ENCODE measurements around the gene FEV. TPM values are rescaled to one million over a fixed set of nuclear protein-coding genes. Genes with fewer than 3 reads are reported as not detected.
"Not testable (repeated sequence)": the region's sequence is repeated elsewhere in the genome, so short reads cannot be mapped to it uniquely, and the experiment has no call there.

FEV gene
- total RNA-seq, 4 donors from 2014 or later, result not detected

DNA sequence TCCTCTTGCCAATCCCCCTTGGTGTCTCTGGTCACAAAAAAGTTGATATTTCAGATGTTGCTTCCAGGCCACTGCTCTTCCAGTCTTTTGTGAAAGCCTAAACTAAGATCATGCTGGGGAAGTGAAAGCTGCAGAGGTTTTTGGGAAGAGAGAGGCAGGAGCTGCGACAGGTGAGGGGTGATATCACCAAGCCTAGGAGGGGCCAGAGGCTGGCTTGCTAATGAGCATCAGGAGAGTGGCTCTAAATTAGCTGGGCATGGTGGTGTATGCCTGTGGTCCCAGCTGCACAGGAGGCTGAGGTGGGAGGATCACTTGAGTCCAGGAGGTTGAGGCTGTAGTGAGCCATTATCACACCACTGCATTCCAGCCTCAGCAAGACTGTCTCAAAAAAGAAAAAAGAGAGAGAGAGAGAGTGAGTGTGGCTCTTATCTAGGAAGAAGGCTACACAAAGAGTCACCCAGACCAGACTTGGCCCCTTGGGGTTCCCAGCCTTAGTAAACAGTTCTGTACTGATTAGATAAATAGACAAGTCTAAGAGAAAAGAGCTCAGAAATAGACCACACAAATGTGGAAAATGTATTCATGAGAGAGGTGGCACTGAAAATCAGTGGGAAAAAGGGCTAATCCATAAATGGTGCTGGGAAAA, 40.1 kb downstream of the FEV start:
- no peak for TF ChIP-seq POLR2A (IDR thresholded peaks at IDR 0.05)
- TF ChIP-seq CTCF (IDR thresholded peaks at IDR 0.05), result no peak
- no peak overlapping the region for H3K4me3 ChIP-seq (ENCODE audit: low read depth, poor library complexity, severe bottlenecking)
- WGBS, 2 donors, result 72 to 80% methylated on average over 1 of the region's 1 CpG

GRCh38 chr2:218931751-218932150, 53.2 kb downstream of the FEV start:
- not testable (repeated sequence) for DNase-seq (ENCODE audit: low spot score in 2 of 2)

More for the DNA sequence above, 40.1 kb downstream of the FEV start:
- DNase-seq (ENCODE audit: low spot score in 2 of 2), result no peak
- intact Hi-C loops (cut with DNase I; ENCODE audit: low total_unique reads), result no loop called here

More at GRCh38 chr2:218931751-218932150, 53.2 kb downstream of the FEV start:
- 89% methylated on average over 10 to 14 of the region's 25 CpGs for WGBS, 2 donors
- H3K4me3 ChIP-seq (ENCODE audit: low read depth, poor library complexity, severe bottlenecking); intact Hi-C loops (cut with DNase I; ENCODE audit: low total_unique reads): not testable (repeated sequence)

MicroRNA genes within 50 kb of the gene (microRNA counts, 767-probe panel; counts per million panel counts)
- microRNA hsa-miR-375, result 0 to 358 counts per million in 2 donors

Small RNA genes lying within 50 kb of the gene (microRNA-seq; reads per million reads assigned to microRNA genes)
- gene MIR375 (ENCODE audit: borderline number of aligned reads in 1 of 2, borderline replicate concordance in 2 of 2), result 336 to 648 reads per million in 2 donors

Other genes with a start within 250 kb of the FEV start
- 10 to 100 TPM; 12.9 to 35.2 (median 21.8) TPM for gene CYP27A1, start 203.0 kb downstream of the FEV start, total RNA-seq
- gene PRKAG3, start 153.4 kb downstream of the FEV start, total RNA-seq, result under 1 TPM in 1 of 4 donors, not detected in 3; 0.32 TPM
- gene WNT6, start 125.4 kb downstream of the FEV start, total RNA-seq, result 1 to 10 TPM; 1.3 to 5.5 (median 3.7) TPM
- gene WNT10A, start 104.3 kb downstream of the FEV start, total RNA-seq, result 10 to 100 TPM; 10.0 to 16.5 (median 15.2) TPM
- gene CDK5R2, start 25.5 kb downstream of the FEV start, total RNA-seq, result not detected
- not detected for gene CRYBA2, start 8.2 kb upstream of the FEV start, total RNA-seq
- not detected for gene CFAP65, start 56.3 kb upstream of the FEV start, total RNA-seq
- gene IHH, start 75.7 kb upstream of the FEV start, total RNA-seq, result under 1 TPM in 1 of 4 donors, not detected in 3; 0.30 TPM
- gene NHEJ1, start 175.6 kb upstream of the FEV start, total RNA-seq, result 10 to 100 TPM; 13.2 to 20.9 (median 18.4) TPM
- 1 to 10 TPM in 2 of 4 donors, under 1 TPM in 2; 0.10 to 4.4 (median 1.0) TPM for gene SLC23A3, start 184.8 kb upstream of the FEV start, total RNA-seq
- gene CNPPD1, start 191.7 kb upstream of the FEV start, total RNA-seq, result 10 to 100 TPM; 48.0 to 76.7 (median 66.9) TPM
- gene RETREG2, start 193.1 kb upstream of the FEV start, total RNA-seq, result 100 to 1,000 TPM in 2 of 4 donors, 10 to 100 TPM in 2; 88.7 to 110 (median 98.3) TPM
- gene ZFAND2B, start 221.6 kb upstream of the FEV start, total RNA-seq, result 10 to 100 TPM; 63.0 to 76.4 (median 63.3) TPM
- gene ABCB6, start 233.8 kb upstream of the FEV start, total RNA-seq, result 10 to 100 TPM; 16.9 to 33.1 (median 18.6) TPM
- gene ATG9A, start 244.5 kb upstream of the FEV start, total RNA-seq, result 10 to 100 TPM; 57.6 to 92.8 (median 61.9) TPM
- 10 to 100 TPM; 45.9 to 97.6 (median 52.5) TPM for gene ANKZF1, start 244.6 kb upstream of the FEV start, total RNA-seq

Measured in lower leg skin (tissue), 4 donors.